Panc1 (cell line): Measurements from ENCODE around the gene TREML2.

Experiments used
- POLR2AphosphoS5 ChIP-seq: IDR thresholded peaks from 2 replicates; pipeline ENCODE4 v1.6.1; 2012; ENCODE audit warnings: mild to moderate bottlenecking, low read depth, low read length, moderate library complexity
- SIN3A ChIP-seq: IDR thresholded peaks from 2 replicates; pipeline ENCODE4 v1.6.1; 2012; ENCODE audit warnings: low read depth, mild to moderate bottlenecking, low read length, moderate library complexity, borderline replicate concordance; ENCODE audit not compliant: insufficient read depth
- TCF7L2 ChIP-seq: IDR thresholded peaks from 2 replicates; pipeline ENCODE4 v1.6.1; 2011; ENCODE audit warnings: mild to moderate bottlenecking, low read depth, low read length, inconsistent platforms
- TF ChIP-seq, protein P1 (sequence below): fragments of 450-650 bp; IDR thresholded peaks from 2 replicates; pipeline ENCODE4 v1.5.1; 2017; ENCODE audit warnings: mild to moderate bottlenecking
- TF ChIP-seq, protein P2 (sequence below), 2 experiments: IDR thresholded peaks; 2 replicates each; pipeline ENCODE4 v1.6.1; 2011 to 2012; ENCODE audit warnings: low read depth in 2 of 2, control low read depth in 1 of 2, low read length in 1 of 2, mild to moderate bottlenecking in 1 of 2, moderate library complexity in 1 of 2; ENCODE audit not compliant: insufficient read depth in 1 of 2

DNA sequence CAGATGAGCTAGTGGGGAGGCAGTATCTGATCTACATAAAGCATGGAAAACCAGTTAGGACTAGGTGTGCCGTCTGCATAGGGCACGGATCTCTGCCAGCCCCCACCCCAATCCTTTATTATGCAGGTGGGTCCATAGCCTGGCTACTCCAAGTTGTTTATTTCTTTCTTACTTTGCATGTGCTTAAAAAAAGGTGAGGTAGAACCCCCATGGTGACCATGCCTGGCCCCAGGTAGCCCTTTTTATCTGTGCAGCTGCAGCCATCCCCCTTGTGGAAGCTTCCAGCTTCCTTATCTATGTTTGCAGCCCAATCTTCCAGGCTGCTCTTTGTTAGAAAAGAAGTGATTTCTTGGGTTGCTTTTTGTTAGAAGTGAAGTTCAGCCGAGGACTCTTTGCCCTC, 29.0 kb downstream of the TREML2 start:
- TF ChIP-seq, protein P1, sequence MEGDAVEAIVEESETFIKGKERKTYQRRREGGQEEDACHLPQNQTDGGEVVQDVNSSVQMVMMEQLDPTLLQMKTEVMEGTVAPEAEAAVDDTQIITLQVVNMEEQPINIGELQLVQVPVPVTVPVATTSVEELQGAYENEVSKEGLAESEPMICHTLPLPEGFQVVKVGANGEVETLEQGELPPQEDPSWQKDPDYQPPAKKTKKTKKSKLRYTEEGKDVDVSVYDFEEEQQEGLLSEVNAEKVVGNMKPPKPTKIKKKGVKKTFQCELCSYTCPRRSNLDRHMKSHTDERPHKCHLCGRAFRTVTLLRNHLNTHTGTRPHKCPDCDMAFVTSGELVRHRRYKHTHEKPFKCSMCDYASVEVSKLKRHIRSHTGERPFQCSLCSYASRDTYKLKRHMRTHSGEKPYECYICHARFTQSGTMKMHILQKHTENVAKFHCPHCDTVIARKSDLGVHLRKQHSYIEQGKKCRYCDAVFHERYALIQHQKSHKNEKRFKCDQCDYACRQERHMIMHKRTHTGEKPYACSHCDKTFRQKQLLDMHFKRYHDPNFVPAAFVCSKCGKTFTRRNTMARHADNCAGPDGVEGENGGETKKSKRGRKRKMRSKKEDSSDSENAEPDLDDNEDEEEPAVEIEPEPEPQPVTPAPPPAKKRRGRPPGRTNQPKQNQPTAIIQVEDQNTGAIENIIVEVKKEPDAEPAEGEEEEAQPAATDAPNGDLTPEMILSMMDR = no peak
- TF ChIP-seq, protein P2, sequence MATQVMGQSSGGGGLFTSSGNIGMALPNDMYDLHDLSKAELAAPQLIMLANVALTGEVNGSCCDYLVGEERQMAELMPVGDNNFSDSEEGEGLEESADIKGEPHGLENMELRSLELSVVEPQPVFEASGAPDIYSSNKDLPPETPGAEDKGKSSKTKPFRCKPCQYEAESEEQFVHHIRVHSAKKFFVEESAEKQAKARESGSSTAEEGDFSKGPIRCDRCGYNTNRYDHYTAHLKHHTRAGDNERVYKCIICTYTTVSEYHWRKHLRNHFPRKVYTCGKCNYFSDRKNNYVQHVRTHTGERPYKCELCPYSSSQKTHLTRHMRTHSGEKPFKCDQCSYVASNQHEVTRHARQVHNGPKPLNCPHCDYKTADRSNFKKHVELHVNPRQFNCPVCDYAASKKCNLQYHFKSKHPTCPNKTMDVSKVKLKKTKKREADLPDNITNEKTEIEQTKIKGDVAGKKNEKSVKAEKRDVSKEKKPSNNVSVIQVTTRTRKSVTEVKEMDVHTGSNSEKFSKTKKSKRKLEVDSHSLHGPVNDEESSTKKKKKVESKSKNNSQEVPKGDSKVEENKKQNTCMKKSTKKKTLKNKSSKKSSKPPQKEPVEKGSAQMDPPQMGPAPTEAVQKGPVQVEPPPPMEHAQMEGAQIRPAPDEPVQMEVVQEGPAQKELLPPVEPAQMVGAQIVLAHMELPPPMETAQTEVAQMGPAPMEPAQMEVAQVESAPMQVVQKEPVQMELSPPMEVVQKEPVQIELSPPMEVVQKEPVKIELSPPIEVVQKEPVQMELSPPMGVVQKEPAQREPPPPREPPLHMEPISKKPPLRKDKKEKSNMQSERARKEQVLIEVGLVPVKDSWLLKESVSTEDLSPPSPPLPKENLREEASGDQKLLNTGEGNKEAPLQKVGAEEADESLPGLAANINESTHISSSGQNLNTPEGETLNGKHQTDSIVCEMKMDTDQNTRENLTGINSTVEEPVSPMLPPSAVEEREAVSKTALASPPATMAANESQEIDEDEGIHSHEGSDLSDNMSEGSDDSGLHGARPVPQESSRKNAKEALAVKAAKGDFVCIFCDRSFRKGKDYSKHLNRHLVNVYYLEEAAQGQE (IDR thresholded peaks at IDR 0.05; ENCODE audit: insufficient read depth in 1 of 2, low read depth in 2 of 2, low read length in 1 of 2) = no peak
- TF ChIP-seq TCF7L2 = no peak
- no peak for TF ChIP-seq POLR2AphosphoS5
- no peak for TF ChIP-seq SIN3A
